Measurements from ENCODE around the gene ANKRD13A.

- TF ChIP-seq POLR2A (IDR thresholded peaks at IDR 0.05) (no peak), CTCF (IDR thresholded peaks at IDR 0.05) (no peak)
Measured at GRCh38 chr12:110068654-110069053, 69.4 kb downstream of the ANKRD13A start.
